Neural crest cell (in vitro differentiated cells): ENCODE results near the gene SCOC. TPM values are rescaled to one million over a fixed set of nuclear protein-coding genes. Genes with fewer than 3 reads are reported as not detected.

Source experiments
- DNase-seq: peaks from one replicate; pipeline ENCODE4 v3.0.0; 2021; ENCODE audit warnings: low read depth, mixed read lengths, low spot score
- H3K27ac Mint-ChIP-seq: one replicate; pipeline ENCODE4 v1.8.0; 2021; ENCODE audit warnings: mild to moderate bottlenecking, mixed read lengths; ENCODE audit not compliant: unreplicated experiment
- H3K27me3 Mint-ChIP-seq: 2 replicates; pipeline ENCODE4 v1.8.0; 2021; ENCODE audit warnings: low read depth, mild to moderate bottlenecking, mixed read lengths
- H3K36me3 Mint-ChIP-seq: 2 replicates; pipeline ENCODE4 v1.8.0; 2021; ENCODE audit warnings: low read depth, mild to moderate bottlenecking, mixed read lengths
- H3K4me1 Mint-ChIP-seq: 2 replicates; pipeline ENCODE4 v1.8.0; 2021; ENCODE audit warnings: mixed read lengths
- H3K4me3 Mint-ChIP-seq: one replicate; pipeline ENCODE4 v1.8.0; 2021; ENCODE audit warnings: mild to moderate bottlenecking, mixed read lengths
- H3K9me3 Mint-ChIP-seq: 2 replicates; pipeline ENCODE4 v1.8.0; 2021; ENCODE audit warnings: mixed read lengths
- CTCF ChIP-seq: fragments of 200-600 bp; sonication (generic); conservative IDR thresholded peaks from 2 replicates; pipeline ENCODE4 v1.5.0; 2021; ENCODE audit warnings: antibody characterized with exemption, mild to moderate bottlenecking
- total RNA-seq: library from RNA; stranded (reverse); gene quantifications from 2 replicates; pipeline ENCODE4 v1.2.1, GENCODE V29; 2021

SCOC gene
- total RNA-seq, 1 donor from 2014 or later: 36.9 TPM

GRCh38 chr4:140343303-140343702, 30.1 kb upstream of the SCOC start:
- Mint-ChIP-seq H3K4me1 (peaks cover 5% of the 10 kb centered on the region), H3K27me3 (peaks cover 3% of the 10 kb centered on the region), H3K27ac (no peak overlapping the region), H3K9me3 (no peaks in the 10 kb centered on the region), H3K4me3 (no peak overlapping the region), H3K36me3 (no peaks in the 10 kb centered on the region)
- TF ChIP-seq CTCF: no peak
- no peak for DNase-seq

- Mint-ChIP-seq H3K4me1 (peaks cover 11% of the 10 kb centered on the region), H3K27me3 (peaks cover 3% of the 10 kb centered on the region), H3K9me3 (no peaks in the 10 kb centered on the region), H3K4me3 (no peak overlapping the region), H3K27ac (no peak overlapping the region), H3K36me3 (no peaks in the 10 kb centered on the region)
- no peak for DNase-seq
- TF ChIP-seq CTCF: no peak
Measured at GRCh38 chr4:140344101-140344500, 29.3 kb upstream of the SCOC start.

- Mint-ChIP-seq H3K36me3 (no peaks in the 10 kb centered on the region), H3K9me3 (no peaks in the 10 kb centered on the region), H3K27me3 (peaks cover 3% of the 10 kb centered on the region), H3K27ac (no peak overlapping the region), H3K4me3 (no peak overlapping the region), H3K4me1 (peaks cover 16% of the 10 kb centered on the region)
- no peak for TF ChIP-seq CTCF
- no peak for DNase-seq
Measured at GRCh38 chr4:140344621-140345020, 28.8 kb upstream of the SCOC start.

GRCh38 chr4:140346136-140346535, 27.3 kb upstream of the SCOC start:
- Mint-ChIP-seq H3K27me3 (peaks cover 3% of the 10 kb centered on the region), H3K27ac (no peak overlapping the region), H3K4me3 (no peak overlapping the region), H3K9me3 (no peaks in the 10 kb centered on the region), H3K36me3 (no peaks in the 10 kb centered on the region), H3K4me1 (peaks cover 28% of the 10 kb centered on the region)
- no peak for TF ChIP-seq CTCF
- no peak for DNase-seq

GRCh38 chr4:140349816-140350215, 23.6 kb upstream of the SCOC start:
- Mint-ChIP-seq H3K27ac (peak overlapping the region; percentile 38), H3K36me3 (no peaks in the 10 kb centered on the region), H3K27me3 (no peaks in the 10 kb centered on the region), H3K4me1 (peaks cover 48% of the 10 kb centered on the region), H3K9me3 (peaks cover 4% of the 10 kb centered on the region), H3K4me3 (no peak overlapping the region)
- TF ChIP-seq CTCF: no peak
- DNase-seq: no peak
